AG10803 (cell line): ENCODE measurements around the gene CACUL1.

Experiments
- DNase-seq: peaks from one replicate; pipeline ENCODE4 v3.0.0; 2010; ENCODE audit warnings: low read depth
- H3K4me3 ChIP-seq: 2 replicates; pipeline ENCODE4 v1.5.1; 2011; ENCODE audit warnings: mild to moderate bottlenecking, low read length, control low read depth
- CTCF ChIP-seq: conservative IDR thresholded peaks from 2 replicates; pipeline ENCODE4 v1.5.1; 2011; ENCODE audit warnings: mild to moderate bottlenecking, low read length, control low read depth, inconsistent platforms

The CACUL1 gene

GRCh38 chr10:118730756-118731456 lies 23.9 kb downstream of the CACUL1 start:
- no peak for DNase-seq
- no peak for TF ChIP-seq CTCF
- H3K4me3 ChIP-seq: no peak overlapping the region

GRCh38 chr10:118729641-118730258 lies 25.0 kb downstream of the CACUL1 start:
- TF ChIP-seq CTCF: no peak
- DNase-seq: no peak
- no peak overlapping the region for H3K4me3 ChIP-seq

- no peak for TF ChIP-seq CTCF
- DNase-seq: no peak
- H3K4me3 ChIP-seq: no peak overlapping the region
Observed at GRCh38 chr10:118729200-118729599, 25.6 kb downstream of the CACUL1 start.

GRCh38 chr10:118725886-118726500 lies 28.8 kb downstream of the CACUL1 start:
- H3K4me3 ChIP-seq: no peak overlapping the region
- DNase-seq: peak; percentile 67
- no peak for TF ChIP-seq CTCF

GRCh38 chr10:118723466-118723865 lies 31.3 kb downstream of the CACUL1 start:
- DNase-seq: peak; percentile 71
- TF ChIP-seq CTCF: no peak
- no peak overlapping the region for H3K4me3 ChIP-seq

- DNase-seq: no peak
- TF ChIP-seq CTCF: no peak
- no peak overlapping the region for H3K4me3 ChIP-seq
Observed at GRCh38 chr10:118721539-118721876, 33.3 kb downstream of the CACUL1 start.
